GM23338 (cell line): Measurements from ENCODE around the gene GAPDHS. TPM values are rescaled to one million over a fixed set of nuclear protein-coding genes. Genes with fewer than 3 reads are reported as not detected.

Experiments
- ATAC-seq: fragments of 200-7000 bp; cut with Tn5 transposase; 3 replicates; pipeline ENCODE4 v1.9.1; 2020
- DNase-seq: peaks from one replicate; pipeline ENCODE4 v3.0.0-alpha.2; 2015; ENCODE audit warnings: low spot score
- H2AFZ ChIP-seq: fragments of 200-600 bp; sonication (generic); 2 replicates; pipeline ENCODE4 v1.8.0; 2016; ENCODE audit warnings: antibody characterized with exemption, mild to moderate bottlenecking, moderate library complexity
- H3F3A ChIP-seq: fragments of 200-600 bp; sonication (generic); replicated peaks from 2 replicates; pipeline ENCODE4 v1.8.0; 2017; ENCODE audit warnings: antibody characterized with exemption, mixed run types, low read depth
- H3K27ac ChIP-seq: fragments of 200-600 bp; sonication (generic); 2 replicates; pipeline ENCODE4 v1.6.1; 2016; ENCODE audit warnings: low read depth
- H3K27me3 ChIP-seq: fragments of 200-600 bp; sonication (generic); 2 replicates; pipeline ENCODE4 v1.8.0; 2016; ENCODE audit warnings: mild to moderate bottlenecking, mixed run types, moderate library complexity; ENCODE audit not compliant: insufficient read depth
- H3K36me3 ChIP-seq: fragments of 200-600 bp; sonication (generic); 2 replicates; pipeline ENCODE4 v1.8.0; 2016; ENCODE audit warnings: mild to moderate bottlenecking; ENCODE audit not compliant: insufficient read depth
- H3K4me1 ChIP-seq: fragments of 200-600 bp; sonication (generic); 2 replicates; pipeline ENCODE4 v1.8.0; 2016; ENCODE audit warnings: mild to moderate bottlenecking, moderate library complexity; ENCODE audit not compliant: insufficient read depth
- H3K4me2 ChIP-seq: fragments of 200-600 bp; sonication (generic); 2 replicates; pipeline ENCODE4 v1.7.1; 2017; ENCODE audit warnings: mixed run types
- H3K4me3 ChIP-seq: fragments of 200-600 bp; sonication (generic); 2 replicates; pipeline ENCODE4 v1.6.1; 2016; ENCODE audit warnings: mixed run types
- H3K79me2 ChIP-seq: fragments of 200-600 bp; sonication (generic); replicated peaks from 2 replicates; pipeline ENCODE4 v1.8.0; 2017; ENCODE audit warnings: mild to moderate bottlenecking; ENCODE audit not compliant: insufficient read depth
- H3K9me2 ChIP-seq: fragments of 200-600 bp; sonication (generic); 2 replicates; pipeline ENCODE4 v1.8.0; 2017; ENCODE audit not compliant: insufficient read depth
- H4K20me1 ChIP-seq: fragments of 200-600 bp; sonication (generic); replicated peaks from 2 replicates; pipeline ENCODE4 v1.8.0; 2017; ENCODE audit warnings: mild to moderate bottlenecking; ENCODE audit not compliant: insufficient read depth
- H3K27ac Mint-ChIP-seq: 2 replicates; pipeline ENCODE4 v1.8.0; 2020; ENCODE audit warnings: inconsistent platforms, mild to moderate bottlenecking, moderate library complexity, mixed read lengths
- H3K27me3 Mint-ChIP-seq: 3 replicates; pipeline ENCODE4 v1.8.0; 2022; ENCODE audit warnings: low read depth, mild to moderate bottlenecking, moderate library complexity, mixed read lengths, inconsistent platforms; ENCODE audit not compliant: insufficient read depth, poor library complexity
- H3K36me3 Mint-ChIP-seq: 3 replicates; pipeline ENCODE4 v1.8.0; 2021; ENCODE audit warnings: low read depth, mild to moderate bottlenecking, inconsistent platforms, moderate library complexity, mixed read lengths
- H3K4me1 Mint-ChIP-seq: 3 replicates; pipeline ENCODE4 v1.8.0; 2020; ENCODE audit warnings: mild to moderate bottlenecking, inconsistent platforms, mixed read lengths
- H3K4me3 Mint-ChIP-seq: 3 replicates; pipeline ENCODE4 v1.8.0; 2021; ENCODE audit warnings: moderate library complexity, mild to moderate bottlenecking, inconsistent platforms, mixed read lengths
- H3K9me3 Mint-ChIP-seq: 3 replicates; pipeline ENCODE4 v1.8.0; 2020; ENCODE audit warnings: moderate library complexity, mild to moderate bottlenecking, inconsistent platforms, mixed read lengths
- ETS1 ChIP-seq: IDR thresholded peaks from 2 replicates; pipeline ENCODE4 v1.6.1; 2016; ENCODE audit warnings: antibody characterized with exemption
- EZH2 ChIP-seq: fragments of 200-600 bp; sonication (generic); IDR thresholded peaks from one replicate; pipeline ENCODE4 v1.8.0; 2017; ENCODE audit warnings: antibody characterized with exemption, mild to moderate bottlenecking, low read depth; ENCODE audit not compliant: unreplicated experiment
- EZH2phosphoT487 ChIP-seq: fragments of 200-600 bp; sonication (generic); IDR thresholded peaks from one replicate; pipeline ENCODE4 v1.8.1; 2018; ENCODE audit warnings: antibody characterized with exemption; ENCODE audit not compliant: unreplicated experiment
- JUNB ChIP-seq: IDR thresholded peaks from one replicate; pipeline ENCODE4 v1.6.1; 2016; ENCODE audit warnings: antibody characterized with exemption; ENCODE audit not compliant: unreplicated experiment
- NANOG ChIP-seq: IDR thresholded peaks from 2 replicates; pipeline ENCODE4 v1.6.1; 2016; ENCODE audit warnings: antibody characterized with exemption, borderline replicate concordance
- STAT1 ChIP-seq: IDR thresholded peaks from one replicate; pipeline ENCODE4 v1.6.1; 2016; ENCODE audit warnings: antibody characterized with exemption; ENCODE audit not compliant: unreplicated experiment
- ZNF331 ChIP-seq: fragments of 250-450 bp; sonication (Bioruptor Pico); IDR thresholded peaks from 2 replicates; pipeline ENCODE4 v1.5.0; 2020; ENCODE audit warnings: low read depth, mild to moderate bottlenecking, moderate library complexity
- polyA plus RNA-seq: library from polyadenylated mRNA; unstranded; fragments of >200 nt; fragmentation: Nextera tagmentation; extraction: Ambion mirVana; gene quantifications from 2 replicates; pipeline ENCODE4 v1.2.1, GENCODE V29; 2016
- total RNA-seq: library from RNA; depleted of rRNA; stranded (reverse); fragments of >200 nt; shearing (Covaris generic); gene quantifications from 2 replicates; pipeline ENCODE4 v1.2.3, GENCODE V29; 2014
- TF ChIP-seq, protein P1 (sequence below), 2 experiments: fragments of 200-600 bp in 1 of 2; sonication (generic) in 1 of 2; conservative IDR thresholded peaks; 2 replicates each; pipeline versions ENCODE4 v1.5.1 to v1.6.1; 2016 to 2017; ENCODE audit warnings: antibody characterized with exemption in 2 of 2, low read depth in 2 of 2, mild to moderate bottlenecking in 2 of 2, moderate library complexity in 1 of 2
- TF ChIP-seq, protein P2 (sequence below): IDR thresholded peaks from one replicate; pipeline ENCODE4 v1.6.1; 2018; ENCODE audit warnings: antibody characterized with exemption; ENCODE audit not compliant: unreplicated experiment

Gene GAPDHS
- total and polyA plus RNA-seq, 2 experiments from 2014 or later = not detected

DNA sequence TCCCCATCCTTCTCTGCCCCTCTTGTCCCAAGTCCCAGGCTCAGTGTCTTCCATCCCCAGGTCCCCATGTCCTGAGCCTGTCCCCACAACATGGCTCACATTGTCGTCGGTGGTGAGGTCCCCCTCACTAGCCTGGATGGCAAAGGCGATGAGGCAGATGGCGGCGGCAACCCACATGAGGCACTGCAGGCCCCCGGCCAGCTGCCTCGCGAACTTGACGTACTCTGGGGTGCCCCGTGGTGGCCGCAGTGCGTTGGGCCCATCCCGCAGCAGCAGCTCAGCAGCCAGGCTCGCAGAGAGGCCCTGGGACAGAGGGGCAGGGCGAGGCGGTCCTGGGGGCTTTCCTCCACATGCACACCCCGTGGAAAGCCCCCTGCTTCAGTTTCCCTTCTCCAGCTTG is 29.1 kb downstream of the GAPDHS start:
- Histone ChIP-seq H3K4me1 (peaks cover 4% of the 10 kb centered on the region; the same call in 1 of the 2 replicates), H3K9me2 (no peaks in the 10 kb centered on the region), H3K27me3 (peaks cover 10% of the 10 kb centered on the region), H3K79me2 (no peaks in the 10 kb centered on the region), H4K20me1 (no peaks in the 10 kb centered on the region), H3F3A (no peaks in the 10 kb centered on the region), H3K27ac (no peak overlapping the region), H2AFZ (no peak overlapping the region), H3K4me3 (no peak overlapping the region), H3K36me3 (no peaks in the 10 kb centered on the region), H3K4me2 (no peak overlapping the region)
- no peaks in the 10 kb centered on the region; the same call in 2 of the 3 replicates for H3K36me3 Mint-ChIP-seq
- H3K4me3 Mint-ChIP-seq = no peak overlapping the region
- DNase-seq (no peak), ATAC-seq (no peak)
- no peaks in the 10 kb centered on the region; the same call in 1 of the 3 replicates for H3K9me3 Mint-ChIP-seq
- no peak for TF ChIP-seq EZH2
- TF ChIP-seq, protein P1, sequence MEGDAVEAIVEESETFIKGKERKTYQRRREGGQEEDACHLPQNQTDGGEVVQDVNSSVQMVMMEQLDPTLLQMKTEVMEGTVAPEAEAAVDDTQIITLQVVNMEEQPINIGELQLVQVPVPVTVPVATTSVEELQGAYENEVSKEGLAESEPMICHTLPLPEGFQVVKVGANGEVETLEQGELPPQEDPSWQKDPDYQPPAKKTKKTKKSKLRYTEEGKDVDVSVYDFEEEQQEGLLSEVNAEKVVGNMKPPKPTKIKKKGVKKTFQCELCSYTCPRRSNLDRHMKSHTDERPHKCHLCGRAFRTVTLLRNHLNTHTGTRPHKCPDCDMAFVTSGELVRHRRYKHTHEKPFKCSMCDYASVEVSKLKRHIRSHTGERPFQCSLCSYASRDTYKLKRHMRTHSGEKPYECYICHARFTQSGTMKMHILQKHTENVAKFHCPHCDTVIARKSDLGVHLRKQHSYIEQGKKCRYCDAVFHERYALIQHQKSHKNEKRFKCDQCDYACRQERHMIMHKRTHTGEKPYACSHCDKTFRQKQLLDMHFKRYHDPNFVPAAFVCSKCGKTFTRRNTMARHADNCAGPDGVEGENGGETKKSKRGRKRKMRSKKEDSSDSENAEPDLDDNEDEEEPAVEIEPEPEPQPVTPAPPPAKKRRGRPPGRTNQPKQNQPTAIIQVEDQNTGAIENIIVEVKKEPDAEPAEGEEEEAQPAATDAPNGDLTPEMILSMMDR (conservative IDR thresholded peaks at IDR 0.05; ENCODE audit: low read depth in 2 of 2) = 0 out of 4 replicates have a peak, but pooled peaks of 1 of the 2 experiments have one; percentile 13
- H3K27me3 Mint-ChIP-seq = peaks cover 20% of the 10 kb centered on the region
- H3K27ac Mint-ChIP-seq = no peak overlapping the region
- H3K4me1 Mint-ChIP-seq = peaks cover 5% of the 10 kb centered on the region

DNA sequence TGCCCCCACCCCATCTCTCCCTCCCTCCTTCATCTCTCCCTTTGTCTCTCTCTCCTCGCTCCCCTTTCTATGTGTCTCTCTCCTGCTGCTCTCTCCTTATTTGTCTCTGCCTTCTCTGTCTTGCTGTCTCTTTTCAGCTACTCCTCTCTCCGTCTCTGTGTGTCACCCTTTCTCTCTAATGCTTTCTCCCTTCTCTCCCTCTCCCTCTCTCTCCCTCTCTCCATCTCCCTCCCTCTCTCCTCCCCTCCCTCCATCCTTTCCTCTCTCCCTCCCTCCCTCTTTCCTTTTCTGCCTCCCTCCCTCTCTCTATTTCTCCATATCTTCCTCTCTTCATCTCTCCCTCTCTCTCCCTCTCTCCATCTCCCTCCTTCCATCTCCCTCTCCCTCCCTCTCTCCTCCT is 29.5 kb downstream of the GAPDHS start:
- no peaks in the 10 kb centered on the region; the same call in 2 of the 3 replicates for H3K36me3 Mint-ChIP-seq
- no peaks in the 10 kb centered on the region for H4K20me1 ChIP-seq
- no peaks in the 10 kb centered on the region for H3K36me3 ChIP-seq
- no peaks in the 10 kb centered on the region; the same call in 2 of the 3 replicates for H3K9me3 Mint-ChIP-seq
- no peak overlapping the region for H3K27ac Mint-ChIP-seq
- peaks cover 4% of the 10 kb centered on the region; the same call in 1 of the 2 replicates for H3K4me1 ChIP-seq
- H3K27me3 ChIP-seq = peaks cover 10% of the 10 kb centered on the region
- DNase-seq = peak; percentile 23
- ATAC-seq = no peak
- H3K27me3 Mint-ChIP-seq = peaks cover 19% of the 10 kb centered on the region
- peaks cover 4% of the 10 kb centered on the region; the same call in 2 of the 3 replicates for H3K4me1 Mint-ChIP-seq
- H3K4me3 Mint-ChIP-seq = peak overlapping the region; percentile 9; the same call in 1 of the 3 replicates
- no peak overlapping the region for H2AFZ ChIP-seq
- H3K4me2 ChIP-seq = no peak overlapping the region
- H3K4me3 ChIP-seq = no peak overlapping the region
- no peaks in the 10 kb centered on the region for H3K79me2 ChIP-seq
- no peaks in the 10 kb centered on the region for H3K9me2 ChIP-seq
- H3K27ac ChIP-seq = no peak overlapping the region
- no peaks in the 10 kb centered on the region for H3F3A ChIP-seq
- TF ChIP-seq EZH2phosphoT487 (no peak), ETS1 (no peak), NANOG (no peak), JUNB (no peak), ZNF331 (CRISPR knock-in tag) (no peak), STAT1 (no peak)
- TF ChIP-seq, protein P1 (conservative IDR thresholded peaks at IDR 0.05; ENCODE audit: low read depth in 2 of 2) = no peak
- TF ChIP-seq, protein P2, sequence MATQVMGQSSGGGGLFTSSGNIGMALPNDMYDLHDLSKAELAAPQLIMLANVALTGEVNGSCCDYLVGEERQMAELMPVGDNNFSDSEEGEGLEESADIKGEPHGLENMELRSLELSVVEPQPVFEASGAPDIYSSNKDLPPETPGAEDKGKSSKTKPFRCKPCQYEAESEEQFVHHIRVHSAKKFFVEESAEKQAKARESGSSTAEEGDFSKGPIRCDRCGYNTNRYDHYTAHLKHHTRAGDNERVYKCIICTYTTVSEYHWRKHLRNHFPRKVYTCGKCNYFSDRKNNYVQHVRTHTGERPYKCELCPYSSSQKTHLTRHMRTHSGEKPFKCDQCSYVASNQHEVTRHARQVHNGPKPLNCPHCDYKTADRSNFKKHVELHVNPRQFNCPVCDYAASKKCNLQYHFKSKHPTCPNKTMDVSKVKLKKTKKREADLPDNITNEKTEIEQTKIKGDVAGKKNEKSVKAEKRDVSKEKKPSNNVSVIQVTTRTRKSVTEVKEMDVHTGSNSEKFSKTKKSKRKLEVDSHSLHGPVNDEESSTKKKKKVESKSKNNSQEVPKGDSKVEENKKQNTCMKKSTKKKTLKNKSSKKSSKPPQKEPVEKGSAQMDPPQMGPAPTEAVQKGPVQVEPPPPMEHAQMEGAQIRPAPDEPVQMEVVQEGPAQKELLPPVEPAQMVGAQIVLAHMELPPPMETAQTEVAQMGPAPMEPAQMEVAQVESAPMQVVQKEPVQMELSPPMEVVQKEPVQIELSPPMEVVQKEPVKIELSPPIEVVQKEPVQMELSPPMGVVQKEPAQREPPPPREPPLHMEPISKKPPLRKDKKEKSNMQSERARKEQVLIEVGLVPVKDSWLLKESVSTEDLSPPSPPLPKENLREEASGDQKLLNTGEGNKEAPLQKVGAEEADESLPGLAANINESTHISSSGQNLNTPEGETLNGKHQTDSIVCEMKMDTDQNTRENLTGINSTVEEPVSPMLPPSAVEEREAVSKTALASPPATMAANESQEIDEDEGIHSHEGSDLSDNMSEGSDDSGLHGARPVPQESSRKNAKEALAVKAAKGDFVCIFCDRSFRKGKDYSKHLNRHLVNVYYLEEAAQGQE = no peak
